ENCODE results near the gene TEX48.

Gene TEX48

DNA sequence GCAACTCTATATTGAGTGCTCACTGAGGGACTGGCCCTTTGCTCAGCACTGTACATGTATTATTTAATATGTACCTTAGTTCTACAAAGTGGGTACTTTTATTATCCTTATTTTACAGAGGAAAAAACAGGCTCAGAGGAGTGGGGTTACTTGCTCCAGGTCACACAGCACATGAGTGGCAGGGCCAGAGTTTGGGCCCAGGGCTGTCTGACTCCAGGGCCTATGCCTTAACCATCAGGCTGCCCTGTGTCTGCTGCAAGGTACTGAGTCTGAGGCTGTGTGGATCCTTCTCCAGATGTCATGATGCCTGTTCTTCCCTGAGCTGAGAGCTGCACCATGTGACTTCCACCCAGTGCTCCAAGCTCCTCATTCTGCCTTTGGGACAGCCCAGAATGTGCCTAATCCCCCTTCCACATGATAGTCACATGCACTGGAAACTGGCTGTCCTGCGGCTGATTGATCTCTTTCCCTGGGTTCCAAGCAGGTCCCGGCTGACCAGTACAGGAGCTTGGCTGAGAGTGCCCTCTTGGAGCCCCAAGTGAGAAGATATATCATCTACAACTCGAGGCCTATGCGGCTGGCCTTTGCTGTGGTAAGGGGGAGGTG lies 55.5 kb downstream of the TEX48 start:
- DNase-seq (ENCODE audit: extremely low read depth in 1 of 2, low read depth in 1 of 2) = no peak

- DNase-seq (ENCODE audit: extremely low read depth in 1 of 2, low read depth in 1 of 2) = no peak
Measured at GRCh38 chr9:114624677-114625076, 57.3 kb downstream of the TEX48 start.

- DNase-seq (ENCODE audit: extremely low read depth in 1 of 2, low read depth in 1 of 2) = no peak
Measured at GRCh38 chr9:114621975-114622609, 59.9 kb downstream of the TEX48 start.

DNA sequence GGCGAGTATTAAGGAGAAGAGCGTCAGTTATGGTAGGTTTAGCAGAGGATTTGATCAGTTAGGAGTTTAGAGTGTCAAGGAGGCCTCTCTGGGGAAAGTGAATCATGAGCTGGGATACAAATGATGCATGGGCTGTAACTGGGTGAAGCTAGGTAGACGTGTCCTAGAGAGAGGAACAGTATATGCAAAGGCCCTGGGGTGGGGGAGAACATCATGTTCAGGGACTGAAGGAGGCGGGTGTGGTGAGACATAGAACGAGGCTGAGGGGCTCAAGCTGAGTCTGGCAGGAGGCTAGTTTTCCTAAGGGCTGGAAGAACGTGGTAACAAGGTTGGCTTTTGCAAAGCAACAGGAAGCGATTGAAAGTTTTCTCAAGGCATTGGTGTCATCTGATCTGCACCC lies 60.4 kb downstream of the TEX48 start:
- DNase-seq (ENCODE audit: extremely low read depth in 1 of 2, low read depth in 1 of 2) = no peak

DNA sequence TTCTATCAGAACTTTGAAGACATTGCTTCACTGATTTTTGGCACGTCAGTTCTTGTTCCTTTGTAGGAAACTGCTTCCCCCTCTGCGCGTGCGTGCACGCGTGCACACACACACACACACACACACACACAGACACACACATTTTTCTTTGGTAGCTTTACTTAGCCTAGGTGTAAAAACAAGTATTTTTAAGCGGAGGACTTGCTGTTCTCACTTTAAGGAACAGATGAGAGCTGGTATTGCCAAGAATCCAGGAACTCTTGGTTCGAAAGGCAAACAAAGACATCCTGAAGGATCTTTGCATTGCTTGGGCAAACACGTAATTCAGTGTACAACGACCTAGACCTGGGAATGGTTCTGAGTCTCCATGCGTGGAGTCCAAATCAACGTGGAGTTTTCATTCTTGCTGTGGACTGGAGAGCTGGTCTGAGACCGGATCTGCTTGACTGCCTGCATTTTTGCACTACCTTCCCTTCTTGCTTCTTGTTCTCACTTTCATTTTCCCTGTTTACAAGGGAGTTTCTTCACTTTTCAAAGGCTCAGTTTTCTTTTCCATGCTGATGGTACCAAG lies 62.7 kb downstream of the TEX48 start:
- DNase-seq (ENCODE audit: extremely low read depth in 1 of 2, low read depth in 1 of 2) = no peak

- no peak for DNase-seq (ENCODE audit: extremely low read depth in 1 of 2, low read depth in 1 of 2)
Measured at GRCh38 chr9:114616684-114617520, 65.1 kb downstream of the TEX48 start.
